Endothelial cell of umbilical vein (primary cell): ENCODE data around the gene MLPH. TPM values are rescaled to one million over a fixed set of nuclear protein-coding genes. Genes with fewer than 3 reads are reported as not detected.

Experiments used
- BruUV-seq: library from RNA; stranded (reverse); fragments of 400-500 nt; replicated peaks from 2 replicates; lab custom pipeline; 2021; lab: Mats Ljungman, UMichigan
- CTCF ChIA-PET: fragments of 300-600, 350-600 bp; sonication (Branson Sonifier 250); formaldehyde crosslinking; loops from one replicate; lab custom pipeline; 2021; ENCODE audit warnings: antibody characterized with exemption, inconsistent platforms; lab: Charles Lee
- POLR2A ChIA-PET: fragments of 300-600, 350-600 bp; sonication (Branson Sonifier 250); formaldehyde crosslinking; loops from one replicate; lab custom pipeline; 2021; ENCODE audit warnings: antibody characterized with exemption, inconsistent platforms; lab: Charles Lee
- DNase-seq: peaks from one replicate; pipeline ENCODE4 v3.0.0-alpha.2; 2011; ENCODE audit warnings: low read depth, low spot score
- FAIRE-seq: peaks from 2 replicates; lab custom pipeline; 2011; peaks lifted over from hg19 to GRCh38; lab: Jason Lieb, UNC
- H2AFZ ChIP-seq: 2 replicates; pipeline ENCODE4 v1.6.0; 2012; ENCODE audit warnings: low read depth, low read length, control low read depth, inconsistent platforms
- H3K27ac ChIP-seq: 2 replicates; pipeline ENCODE4 v1.5.1; 2011; ENCODE audit warnings: low read depth, mild to moderate bottlenecking, control low read depth, low read length, moderate library complexity; ENCODE audit not compliant: insufficient read depth
- H3K27me3 ChIP-seq, 2 experiments: 2 replicates each; pipeline versions ENCODE4 v1.6.0 to v1.6.1; 2011; ENCODE audit warnings: low read length in 2 of 2, mixed read lengths in 1 of 2; ENCODE audit not compliant: control insufficient read depth in 2 of 2, insufficient read depth in 2 of 2
- H3K36me3 ChIP-seq, 2 experiments: 2 replicates in 1 of 2; 3 replicates in 1 of 2; pipeline ENCODE4 v1.5.1; 2011; ENCODE audit warnings: low read length in 2 of 2, mild to moderate bottlenecking in 1 of 2, moderate library complexity in 1 of 2; ENCODE audit not compliant: control insufficient read depth in 2 of 2, insufficient read depth in 2 of 2; ENCODE audit errors: extremely low read depth in 1 of 2
- H3K4me1 ChIP-seq: 3 replicates; pipeline ENCODE4 v1.5.1; 2011; ENCODE audit warnings: mild to moderate bottlenecking, low read length; ENCODE audit not compliant: control insufficient read depth, insufficient read depth; ENCODE audit errors: extremely low read depth
- H3K4me2 ChIP-seq: 2 replicates; pipeline ENCODE4 v1.6.1; 2011; ENCODE audit warnings: low read length, control low read depth, mixed read lengths; ENCODE audit not compliant: insufficient read depth
- H3K4me3 ChIP-seq, 3 experiments: fragments of 200-600 bp in 1 of 3; sonication (generic), shearing (Covaris generic) in 1 of 3; replicated peaks in 1 of 3; 2 replicates each; pipeline ENCODE4 v1.5.1; 2011 to 2016; ENCODE audit warnings: control low read depth in 3 of 3, low read length in 3 of 3, mild to moderate bottlenecking in 2 of 3, inconsistent platforms in 1 of 3, low read depth in 1 of 3, moderate library complexity in 1 of 3; ENCODE audit not compliant: insufficient read depth in 1 of 3
- H3K79me2 ChIP-seq: 2 replicates; pipeline ENCODE4 v1.6.0; 2012; ENCODE audit warnings: low read length, inconsistent platforms; ENCODE audit not compliant: control insufficient read depth, insufficient read depth
- H3K9ac ChIP-seq: replicated peaks from 2 replicates; pipeline ENCODE3; 2011; ENCODE audit warnings: low read length, control low read depth; ENCODE audit not compliant: insufficient read depth; ENCODE audit errors: extremely low read depth
- H3K9me1 ChIP-seq: replicated peaks from 3 replicates; pipeline ENCODE4 v1.6.0; 2011; ENCODE audit warnings: mild to moderate bottlenecking, low read length; ENCODE audit not compliant: control insufficient read depth, insufficient read depth; ENCODE audit errors: extremely low read depth
- H3K9me3 ChIP-seq: replicated peaks from 2 replicates; pipeline ENCODE4 v1.5.1; 2012; ENCODE audit warnings: low read length, inconsistent platforms; ENCODE audit not compliant: control insufficient read depth, insufficient read depth
- H4K20me1 ChIP-seq: replicated peaks from 2 replicates; pipeline ENCODE3; 2011; ENCODE audit warnings: mild to moderate bottlenecking, low read length; ENCODE audit not compliant: control insufficient read depth, insufficient read depth; ENCODE audit errors: extremely low read depth
- EZH2 ChIP-seq: IDR thresholded peaks from 2 replicates; pipeline ENCODE4 v1.6.1; 2012; ENCODE audit warnings: borderline replicate concordance, low read depth, mild to moderate bottlenecking, moderate library complexity, low read length, inconsistent platforms; ENCODE audit not compliant: severe bottlenecking
- FOS ChIP-seq: IDR thresholded peaks from 2 replicates; pipeline ENCODE4 v1.6.1; 2011; ENCODE audit warnings: mild to moderate bottlenecking, low read length, moderate library complexity, borderline replicate concordance; ENCODE audit not compliant: insufficient read depth
- GATA2 ChIP-seq: IDR thresholded peaks from 2 replicates; pipeline ENCODE4 v1.7.0; 2011; ENCODE audit warnings: low read depth, mild to moderate bottlenecking, moderate library complexity, mixed read lengths, low read length; ENCODE audit not compliant: insufficient read length, insufficient read depth
- JUN ChIP-seq: IDR thresholded peaks from 2 replicates; pipeline ENCODE4 v1.6.1; 2011; ENCODE audit warnings: borderline replicate concordance, low read depth; ENCODE audit not compliant: insufficient read length, insufficient read depth
- MYC ChIP-seq: IDR thresholded peaks from one replicate; pipeline ENCODE4 v1.6.1; 2011; ENCODE audit warnings: mild to moderate bottlenecking, low read depth, low read length
- POLR2A ChIP-seq: IDR thresholded peaks from 2 replicates; pipeline ENCODE4 v1.6.1; 2012; ENCODE audit warnings: low read depth, mild to moderate bottlenecking, control low read depth, low read length
- POLR2AphosphoS5 ChIP-seq: IDR thresholded peaks from 2 replicates; pipeline ENCODE4 v1.6.1; 2012; ENCODE audit warnings: low read depth, mild to moderate bottlenecking, control low read depth, low read length, moderate library complexity; ENCODE audit not compliant: insufficient read depth
- dilution Hi-C: fragments of 300-500 bp; cut with MboI; formaldehyde crosslinking; loops from one replicate; pipeline ENCODE4 v1.15.0; 2019; ENCODE audit warnings: low sequenced_read_pairs; ENCODE audit not compliant: extremely low pct_ligation_motif_present
- intact Hi-C: fragments of 100-400 bp; cut with micrococcal nuclease; formaldehyde crosslinking; loops from one replicate; pipeline ENCODE4 v1.10.0; 2022
- polyA plus RNA-seq, 4 experiments: library from polyadenylated mRNA; depleted of rRNA in 3 of 4; stranded (reverse) in 3 of 4; unstranded in 1 of 4; fragments of >200 nt; gene quantifications; 2 replicates each; pipeline versions ENCODE4 v1.2.1 to v1.2.3, GENCODE V29; 2011 to 2012; ENCODE audit warnings: missing spikeins in 1 of 4
- total RNA-seq: library from RNA; stranded (reverse); gene quantifications from 2 replicates; pipeline ENCODE4 v1.2.3, GENCODE V29; 2021

The MLPH gene
- total and polyA plus RNA-seq, 2 donors (not counting 3 experiments of a cell fraction or from before 2014, with no cell fraction given), result not detected

GRCh38 chr2:237500681-237501424, 13.8 kb downstream of the MLPH start:
- DNase-seq (peak; percentile 57), FAIRE-seq (peak; percentile 96)
- Histone ChIP-seq H3K4me1 (peaks cover 20% of the 10 kb centered on the region), H3K36me3 (no peaks in the 10 kb centered on the region), H3K9me3 (no peaks in the 10 kb centered on the region), H3K9ac (no peak overlapping the region), H2AFZ (no peak overlapping the region), H3K4me2 (peak overlapping the region; percentile 10), H3K4me3 (no peak overlapping the region), H3K27ac (no peak overlapping the region), H3K27me3 (peaks cover 3 to 4% of the 10 kb centered on the region in 2 experiments), H3K9me1 (no peaks in the 10 kb centered on the region), H4K20me1 (no peaks in the 10 kb centered on the region), H3K79me2 (no peaks in the 10 kb centered on the region)
- BruUV-seq, result no TSS peak
- CTCF ChIA-PET, result interaction anchor here (0.5 to 4.6 kb wide), 8 partner anchors 9 to 548 kb away, joined by 3 to 50 read pairs (median 8); no protein-coding TSS in a partner anchor
- TF ChIP-seq JUN, result peak; percentile 37
- TF ChIP-seq GATA2, result peak; percentile 94
- TF ChIP-seq POLR2AphosphoS5, result peak; percentile 49
- TF ChIP-seq FOS, result peak; percentile 21
- no peak for TF ChIP-seq MYC
- TF ChIP-seq POLR2A, result no peak
- no peak for TF ChIP-seq EZH2
- POLR2A ChIA-PET, result interaction anchor here (1.5 kb wide), 1 partner anchor 35 kb away, joined by 3 read pairs; no protein-coding TSS in a partner anchor
- intact Hi-C loops (no loop called here), dilution Hi-C loops (no loop called here)
